ENCODE data around the gene CAPZA1. TPM values are rescaled to one million over a fixed set of nuclear protein-coding genes. Genes with fewer than 3 reads are reported as not detected.
"Not testable (repeated sequence)": the region's sequence is repeated elsewhere in the genome, so short reads cannot be mapped to it uniquely, and the experiment has no call there.

Gene CAPZA1
- total RNA-seq, 1 donor from 2014 or later, result 128 TPM

DNA sequence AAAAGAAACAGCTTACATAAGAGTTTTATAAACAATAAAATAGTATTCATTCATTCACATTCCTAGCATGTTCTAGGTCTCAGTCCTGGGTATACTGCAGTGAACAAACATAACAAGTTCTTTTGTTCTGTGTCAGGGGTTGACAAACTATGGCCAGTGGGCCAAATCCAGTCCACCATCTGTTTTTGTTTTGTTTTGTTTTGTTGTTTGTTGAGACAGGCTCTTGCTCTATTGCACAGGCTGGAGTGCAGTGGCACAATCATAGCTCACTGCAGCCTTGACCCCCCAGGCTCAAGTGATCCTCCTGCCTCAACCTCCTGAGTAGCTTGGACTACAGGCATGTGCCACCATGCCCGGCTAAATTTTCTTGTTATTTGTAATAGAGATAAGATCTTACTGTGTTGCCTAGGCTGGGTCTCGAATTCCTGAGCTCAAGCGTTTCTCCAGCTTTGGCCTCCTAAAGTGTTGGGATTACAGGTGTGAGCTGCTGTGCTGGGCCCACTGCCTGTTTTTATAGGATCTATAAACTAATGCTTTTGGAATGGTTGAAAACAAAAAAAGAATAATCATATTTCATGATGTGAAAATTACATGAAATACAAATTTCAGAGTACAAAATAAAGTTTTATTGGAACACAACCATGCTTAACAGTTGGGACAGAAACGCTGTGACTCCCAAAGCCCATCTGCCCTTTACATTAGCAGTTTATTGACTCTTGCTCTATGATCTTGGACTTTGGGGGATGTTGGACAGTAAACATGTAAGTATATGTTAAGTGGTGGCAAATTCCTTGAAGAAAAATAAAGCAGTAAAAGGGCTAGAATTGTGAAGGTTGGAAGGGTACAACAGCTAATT, 17.9 kb downstream of the CAPZA1 start:
- no peaks in the 10 kb centered on the region for H3K27me3 Mint-ChIP-seq

DNA sequence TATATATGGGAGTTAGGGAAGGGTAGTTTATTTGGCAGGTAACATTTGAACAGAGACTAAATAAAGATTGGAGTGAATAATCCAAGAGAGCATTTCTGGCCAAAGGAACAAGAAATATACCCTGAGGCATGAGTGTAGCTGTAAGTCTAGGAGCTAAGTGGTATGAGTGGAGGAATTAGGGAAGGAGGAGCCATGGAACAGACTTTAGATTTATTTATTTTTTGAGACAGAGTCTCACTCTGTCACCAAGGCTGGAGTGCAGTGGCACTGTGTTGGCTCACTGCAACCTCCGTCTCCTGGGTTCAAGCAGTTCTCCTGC, 18.4 kb downstream of the CAPZA1 start:
- Mint-ChIP-seq H3K9me3 (no peaks in the 10 kb centered on the region), H3K27ac (no peak overlapping the region), H3K4me3 (no peak overlapping the region), H3K36me3 (peaks cover 16% of the 10 kb centered on the region), H3K27me3 (no peaks in the 10 kb centered on the region), H3K4me1 (ENCODE audit: unreplicated experiment) (peaks cover 21% of the 10 kb centered on the region)
- no peak for TF ChIP-seq CTCF (conservative IDR thresholded peaks at IDR 0.05)
- DNase-seq (ENCODE audit: extremely low spot score, unreplicated experiment), result no peak

More for the DNA sequence above, 17.9 kb downstream of the CAPZA1 start:
- Mint-ChIP-seq H3K9me3 (no peaks in the 10 kb centered on the region), H3K4me1 (ENCODE audit: unreplicated experiment) (peaks cover 21% of the 10 kb centered on the region), H3K36me3 (peaks cover 18% of the 10 kb centered on the region), H3K4me3 (no peak overlapping the region), H3K27ac (peak overlapping the region; percentile 79)
- no peak for DNase-seq (ENCODE audit: extremely low spot score, unreplicated experiment)
- no peak for TF ChIP-seq CTCF (conservative IDR thresholded peaks at IDR 0.05)

DNA sequence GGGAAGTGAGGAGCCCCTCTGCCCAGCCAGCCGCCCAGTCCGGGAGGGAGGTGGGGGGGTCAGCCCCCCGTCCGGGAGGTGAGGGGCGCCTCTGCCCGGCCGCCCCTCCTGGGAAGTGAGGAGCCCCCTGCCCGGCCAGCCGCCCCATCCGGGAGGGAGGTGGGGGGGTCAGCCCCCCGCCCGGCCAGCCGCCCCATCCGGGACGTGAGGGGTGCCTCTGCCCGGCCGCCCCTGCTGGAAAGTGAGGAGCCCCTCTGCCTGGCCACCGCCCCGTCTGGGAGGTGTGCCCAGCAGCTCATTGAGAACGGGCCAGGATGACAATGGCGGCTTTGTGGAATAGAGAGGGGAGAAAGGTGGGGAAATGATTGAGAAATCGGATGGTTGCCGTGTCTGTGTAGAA, 20.8 kb downstream of the CAPZA1 start:
- not testable (repeated sequence) for H3K4me3 Mint-ChIP-seq; H3K27me3 Mint-ChIP-seq; DNase-seq (ENCODE audit: extremely low spot score, unreplicated experiment); H3K9me3 Mint-ChIP-seq; H3K27ac Mint-ChIP-seq
- Mint-ChIP-seq H3K36me3 (peaks cover 15% of the 10 kb centered on the region), H3K4me1 (ENCODE audit: unreplicated experiment) (peaks cover 11% of the 10 kb centered on the region)

- no peak overlapping the region for H3K4me3 Mint-ChIP-seq
Observed at GRCh38 chr1:112643080-112643479, 23.4 kb downstream of the CAPZA1 start.

DNA sequence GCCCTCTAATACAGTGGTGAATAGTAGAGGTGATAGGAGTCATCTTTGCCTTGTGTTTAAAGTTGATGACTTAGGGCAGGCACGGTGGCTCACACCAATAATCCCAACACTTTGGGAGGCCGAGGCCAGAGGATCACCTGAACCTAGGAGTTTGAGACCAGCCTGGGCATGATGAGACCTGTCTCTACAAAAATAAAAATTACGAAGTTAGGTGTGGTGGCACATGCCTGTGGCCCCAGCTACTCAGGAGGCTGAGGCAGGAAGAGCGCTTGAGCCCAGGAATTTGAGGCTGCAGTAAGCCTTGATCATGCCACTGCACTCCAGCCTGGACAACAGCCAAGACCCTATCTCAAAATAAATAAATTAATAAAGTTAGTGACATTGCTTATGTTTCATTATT, 26.6 kb downstream of the CAPZA1 start:
- Mint-ChIP-seq H3K9me3 (no peaks in the 10 kb centered on the region), H3K27me3 (no peaks in the 10 kb centered on the region), H3K4me3 (no peak overlapping the region), H3K27ac (no peak overlapping the region), H3K4me1 (ENCODE audit: unreplicated experiment) (no peaks in the 10 kb centered on the region), H3K36me3 (peaks cover 34% of the 10 kb centered on the region)
- DNase-seq (ENCODE audit: extremely low spot score, unreplicated experiment), result no peak
- no peak for TF ChIP-seq CTCF (conservative IDR thresholded peaks at IDR 0.05)

More at GRCh38 chr1:112643080-112643479, 23.4 kb downstream of the CAPZA1 start:
- H3K27ac Mint-ChIP-seq, result no peak overlapping the region
- no peak for TF ChIP-seq CTCF (conservative IDR thresholded peaks at IDR 0.05)
- H3K27me3 Mint-ChIP-seq, result no peaks in the 10 kb centered on the region
- no peaks in the 10 kb centered on the region for H3K9me3 Mint-ChIP-seq
- H3K4me1 Mint-ChIP-seq (ENCODE audit: unreplicated experiment), result peaks cover under 1% of the 10 kb centered on the region
- DNase-seq (ENCODE audit: extremely low spot score, unreplicated experiment), result no peak
- H3K36me3 Mint-ChIP-seq, result peaks cover 19% of the 10 kb centered on the region

GRCh38 chr1:112651205-112651604, 31.6 kb downstream of the CAPZA1 start:
- Mint-ChIP-seq H3K36me3 (peaks cover 32% of the 10 kb centered on the region), H3K27me3 (no peaks in the 10 kb centered on the region), H3K27ac (no peak overlapping the region), H3K9me3 (no peaks in the 10 kb centered on the region), H3K4me1 (ENCODE audit: unreplicated experiment) (no peaks in the 10 kb centered on the region), H3K4me3 (no peak overlapping the region)
- no peak for TF ChIP-seq CTCF (conservative IDR thresholded peaks at IDR 0.05)
- no peak for DNase-seq (ENCODE audit: extremely low spot score, unreplicated experiment)
